Tibial nerve (tissue), 3 donors: ENCODE data around the gene ZNF32.

ENCODE experiments used
- POLR2A ChIP-seq, 2 donors: fragments of 450-650 bp; IDR thresholded peaks; one replicate each; pipeline ENCODE4 v1.6.1; 2017; ENCODE audit warnings: antibody characterized with exemption in 2 of 2, mild to moderate bottlenecking in 2 of 2, moderate library complexity in 2 of 2
- TF ChIP-seq, protein P1 (sequence below), 5 experiments: fragments of 200-600 bp in 3 of 5; fragments of 450-650 bp in 2 of 5; sonication (generic) in 3 of 5; IDR thresholded peaks; one replicate each; pipeline ENCODE4 v1.5.1; 2016 to 2019; ENCODE audit warnings: antibody characterized with exemption in 5 of 5, mild to moderate bottlenecking in 3 of 5, moderate library complexity in 2 of 5

DNA sequence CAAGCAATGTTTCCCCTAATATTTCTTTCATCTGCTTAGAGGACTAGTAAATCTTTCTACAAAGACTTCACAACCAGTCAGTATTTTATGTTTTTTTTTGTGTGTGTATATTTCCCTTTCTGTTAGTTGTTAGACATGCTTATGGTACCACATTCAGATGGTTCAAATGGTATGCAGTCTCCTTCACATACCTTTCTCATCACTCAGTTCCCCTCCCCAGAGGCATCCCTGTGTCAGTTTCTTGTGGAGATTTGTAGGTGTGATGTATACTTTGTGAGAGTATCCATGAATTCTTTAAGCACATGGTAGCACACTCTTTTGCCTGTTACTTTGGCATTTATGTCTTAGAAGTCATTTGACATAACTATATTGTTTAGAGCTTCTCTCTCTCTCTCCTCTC, 38.0 kb downstream of the ZNF32 start:
- TF ChIP-seq, protein P1, sequence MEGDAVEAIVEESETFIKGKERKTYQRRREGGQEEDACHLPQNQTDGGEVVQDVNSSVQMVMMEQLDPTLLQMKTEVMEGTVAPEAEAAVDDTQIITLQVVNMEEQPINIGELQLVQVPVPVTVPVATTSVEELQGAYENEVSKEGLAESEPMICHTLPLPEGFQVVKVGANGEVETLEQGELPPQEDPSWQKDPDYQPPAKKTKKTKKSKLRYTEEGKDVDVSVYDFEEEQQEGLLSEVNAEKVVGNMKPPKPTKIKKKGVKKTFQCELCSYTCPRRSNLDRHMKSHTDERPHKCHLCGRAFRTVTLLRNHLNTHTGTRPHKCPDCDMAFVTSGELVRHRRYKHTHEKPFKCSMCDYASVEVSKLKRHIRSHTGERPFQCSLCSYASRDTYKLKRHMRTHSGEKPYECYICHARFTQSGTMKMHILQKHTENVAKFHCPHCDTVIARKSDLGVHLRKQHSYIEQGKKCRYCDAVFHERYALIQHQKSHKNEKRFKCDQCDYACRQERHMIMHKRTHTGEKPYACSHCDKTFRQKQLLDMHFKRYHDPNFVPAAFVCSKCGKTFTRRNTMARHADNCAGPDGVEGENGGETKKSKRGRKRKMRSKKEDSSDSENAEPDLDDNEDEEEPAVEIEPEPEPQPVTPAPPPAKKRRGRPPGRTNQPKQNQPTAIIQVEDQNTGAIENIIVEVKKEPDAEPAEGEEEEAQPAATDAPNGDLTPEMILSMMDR (IDR thresholded peaks at IDR 0.05), result no peak
- no peak for TF ChIP-seq POLR2A (IDR thresholded peaks at IDR 0.05)
